ENCODE data around the gene BRD9.
"Not testable (repeated sequence)": the region's sequence is repeated elsewhere in the genome, so short reads cannot be mapped to it uniquely, and the experiment has no call there.

Gene BRD9

DNA sequence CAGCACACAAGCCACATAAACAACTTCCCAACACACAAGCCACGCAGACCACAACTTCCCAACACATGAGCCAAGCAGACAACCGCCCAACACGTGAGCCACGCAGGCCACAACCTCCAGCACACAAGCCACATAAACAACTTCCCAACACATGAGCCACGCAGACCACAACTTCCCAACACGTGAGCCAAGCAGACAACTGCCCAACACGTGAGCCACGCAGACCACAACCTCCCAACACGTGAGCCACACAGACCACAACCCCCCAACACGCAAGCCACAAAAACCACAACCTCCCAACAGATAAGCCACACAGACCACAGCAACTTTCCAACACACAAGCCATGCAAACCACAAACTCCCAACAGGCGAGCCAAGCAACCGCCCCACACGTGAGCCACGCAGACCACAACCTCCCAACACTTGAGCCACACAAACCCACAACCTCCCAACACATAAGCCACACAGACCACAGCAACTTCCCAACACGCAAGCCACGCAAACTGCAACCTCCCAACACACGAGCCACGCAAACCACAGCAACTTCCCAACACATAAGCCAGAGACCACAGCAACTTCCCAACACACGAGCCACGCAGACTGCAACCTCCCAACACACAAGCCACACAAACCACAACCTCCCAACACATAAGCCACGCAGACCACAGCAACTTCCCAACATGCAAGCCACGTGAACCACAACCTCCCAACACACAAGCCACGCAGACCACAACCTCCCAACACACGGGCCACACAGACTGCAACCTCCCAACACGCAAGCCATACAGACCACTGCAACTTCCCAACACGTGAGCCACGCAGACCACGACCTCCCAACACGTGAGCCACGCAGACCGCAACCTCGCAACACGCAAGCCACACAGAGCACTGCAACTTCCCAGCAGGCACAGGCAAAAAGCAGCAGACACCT, 10.1 kb downstream of the BRD9 start:
- in situ Hi-C loops (cut with MboI; ENCODE audit: low sequenced_read_pairs): no loop called here

- in situ Hi-C loops (cut with MboI; ENCODE audit: low sequenced_read_pairs): no loop called here
Measured at GRCh38 chr5:881551-881935, 11.1 kb downstream of the BRD9 start.

DNA sequence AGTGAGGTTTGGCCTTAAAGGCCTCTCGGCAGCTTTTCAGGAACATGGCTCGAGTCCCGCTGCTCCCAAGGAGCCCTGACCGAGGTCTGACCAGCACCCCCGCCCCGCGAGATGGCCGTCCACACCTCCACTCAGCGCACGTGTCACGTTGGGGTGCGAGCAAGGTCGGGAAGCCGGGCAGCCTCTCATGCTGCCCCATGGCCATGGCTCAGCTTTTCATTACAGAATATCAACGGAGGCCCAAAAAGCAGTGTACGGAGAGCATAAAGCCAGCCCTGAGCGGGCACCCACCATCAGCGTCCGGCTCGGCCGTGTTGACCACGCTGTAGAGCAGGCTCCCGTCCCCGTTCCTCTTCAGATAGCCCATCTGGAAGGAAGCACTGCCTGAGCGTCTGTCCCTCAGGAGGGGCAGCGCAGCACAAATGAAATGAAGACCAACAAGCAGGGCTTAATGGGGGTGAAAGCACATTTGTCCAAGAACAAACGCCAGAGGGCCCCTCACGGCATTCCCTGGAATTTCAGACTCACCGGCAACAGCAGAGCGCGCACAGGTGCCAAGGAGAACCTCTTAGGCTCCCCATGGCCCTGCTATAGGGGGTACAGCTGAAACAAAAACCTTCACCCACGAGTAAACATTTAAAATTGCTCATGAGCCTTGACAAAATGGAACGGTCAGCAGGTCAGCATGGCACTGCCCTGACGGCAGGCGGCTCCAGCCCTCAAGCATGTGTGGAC, 11.6 kb downstream of the BRD9 start:
- in situ Hi-C loops (cut with MboI; ENCODE audit: low sequenced_read_pairs): no loop called here

GRCh38 chr5:878677-879076, 13.9 kb downstream of the BRD9 start:
- in situ Hi-C loops (cut with MboI; ENCODE audit: low sequenced_read_pairs): not testable (repeated sequence)

- in situ Hi-C loops (cut with MboI; ENCODE audit: low sequenced_read_pairs): no loop called here
Measured at GRCh38 chr5:878125-878524, 14.5 kb downstream of the BRD9 start.

- in situ Hi-C loops (cut with MboI; ENCODE audit: low sequenced_read_pairs): no loop called here
Measured at GRCh38 chr5:876398-877365, 15.9 kb downstream of the BRD9 start.

- in situ Hi-C loops (cut with MboI; ENCODE audit: low sequenced_read_pairs): no loop called here
Measured at GRCh38 chr5:875931-876330, 16.7 kb downstream of the BRD9 start.

DNA sequence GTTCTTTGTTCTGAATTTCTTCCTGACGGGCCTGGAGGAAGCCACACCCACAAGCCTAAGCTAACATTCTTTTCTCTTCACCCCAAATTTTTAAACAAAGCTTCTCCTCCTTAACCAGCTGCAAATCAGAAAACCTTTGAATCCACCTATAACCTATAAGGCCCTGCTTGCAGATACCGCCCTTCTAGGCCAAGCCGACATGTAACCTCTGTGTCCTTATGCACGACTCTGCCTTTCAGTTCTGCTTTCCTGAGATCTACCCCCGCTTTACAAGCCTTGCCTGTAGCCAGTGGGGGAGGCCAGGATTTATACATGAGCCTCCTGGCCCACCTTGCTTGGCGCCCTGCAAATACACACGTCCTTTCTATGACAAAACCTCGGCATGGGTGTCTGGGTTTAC, 19.3 kb downstream of the BRD9 start:
- in situ Hi-C loops (cut with MboI; ENCODE audit: low sequenced_read_pairs): no loop called here

DNA sequence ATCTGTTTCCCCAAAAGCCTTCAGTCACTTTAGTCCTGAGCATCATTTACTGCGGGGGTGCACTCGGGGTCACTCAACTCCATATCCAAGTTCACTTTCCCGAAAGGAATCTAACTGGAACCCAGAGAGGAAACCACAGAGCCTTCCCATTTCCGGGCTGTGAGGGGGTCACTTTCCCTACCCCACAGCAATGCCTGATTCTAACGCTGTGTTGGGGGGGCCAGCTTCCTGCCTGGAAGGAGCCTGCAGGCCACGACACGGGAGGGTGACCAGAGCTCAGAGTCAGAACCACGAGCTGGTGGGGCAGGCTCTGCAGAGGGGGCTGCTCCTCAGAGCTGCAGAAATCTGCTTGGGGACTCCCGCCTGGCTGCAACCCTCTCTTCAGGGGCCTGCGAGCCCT, 20.3 kb downstream of the BRD9 start:
- in situ Hi-C loops (cut with MboI; ENCODE audit: low sequenced_read_pairs): no loop called here

GRCh38 chr5:871596-872298, 20.9 kb downstream of the BRD9 start:
- in situ Hi-C loops (cut with MboI; ENCODE audit: low sequenced_read_pairs): no loop called here

DNA sequence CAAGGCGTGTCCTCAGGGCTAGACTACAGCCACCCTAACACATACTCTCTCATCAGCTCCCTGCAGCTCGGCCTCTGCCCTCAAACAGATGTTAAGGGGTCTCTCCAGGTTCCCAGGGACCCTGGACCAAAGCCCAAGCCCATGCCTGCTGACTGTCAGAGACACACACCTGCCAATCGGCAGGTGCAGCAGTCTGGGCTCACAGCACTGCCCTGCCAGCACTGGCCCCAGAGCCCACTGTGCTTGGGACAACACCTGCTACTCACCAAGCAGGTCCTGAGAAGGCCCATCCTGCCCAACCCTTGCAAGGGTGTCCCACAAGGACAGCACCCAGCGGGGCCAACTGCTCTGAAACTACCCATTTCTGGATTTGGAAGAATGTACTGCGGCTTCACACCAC, 21.6 kb downstream of the BRD9 start:
- in situ Hi-C loops (cut with MboI; ENCODE audit: low sequenced_read_pairs): no loop called here

DNA sequence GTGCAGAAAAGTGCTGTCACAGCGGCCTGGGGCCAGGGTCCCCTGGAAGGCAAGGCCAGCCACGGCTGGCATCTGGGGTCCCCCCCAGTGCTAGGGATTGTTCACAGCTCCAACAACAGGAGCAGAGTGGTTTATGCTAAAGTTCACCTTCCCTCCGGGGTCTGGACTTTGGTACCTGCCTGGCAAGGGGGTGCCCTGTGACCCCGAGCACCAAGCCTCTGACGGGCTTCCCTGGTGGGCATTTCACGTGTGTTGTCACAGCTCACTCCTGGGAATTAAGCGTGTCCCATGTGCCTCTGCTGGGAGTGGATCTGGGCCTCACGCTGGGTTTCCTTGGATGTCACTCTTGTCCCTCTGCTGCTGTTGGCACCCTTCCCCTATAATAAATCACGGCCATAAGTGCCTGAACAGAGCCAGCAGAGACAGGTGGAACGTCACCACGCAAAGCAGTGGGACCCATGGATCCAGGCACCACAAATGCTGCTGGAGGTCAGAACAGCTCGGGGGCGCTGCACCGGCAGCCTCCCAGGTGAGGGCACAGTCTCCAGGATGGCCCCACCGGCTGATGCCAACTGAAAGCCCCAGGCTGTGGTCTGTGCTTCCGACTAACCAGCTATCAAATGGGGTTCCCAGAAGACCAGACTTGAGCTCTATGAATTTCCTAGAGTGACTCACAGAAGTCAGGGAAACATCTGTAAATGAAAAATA, 24.0 kb downstream of the BRD9 start:
- in situ Hi-C loops (cut with MboI; ENCODE audit: low sequenced_read_pairs): no loop called here

- in situ Hi-C loops (cut with MboI; ENCODE audit: low sequenced_read_pairs): no loop called here
Measured at GRCh38 chr5:867300-867870, 25.2 kb downstream of the BRD9 start.

GRCh38 chr5:865771-866170, 26.8 kb downstream of the BRD9 start:
- in situ Hi-C loops (cut with MboI; ENCODE audit: low sequenced_read_pairs): no loop called here

- in situ Hi-C loops (cut with MboI; ENCODE audit: low sequenced_read_pairs): no loop called here
Measured at GRCh38 chr5:865168-865521, 27.5 kb downstream of the BRD9 start.

DNA sequence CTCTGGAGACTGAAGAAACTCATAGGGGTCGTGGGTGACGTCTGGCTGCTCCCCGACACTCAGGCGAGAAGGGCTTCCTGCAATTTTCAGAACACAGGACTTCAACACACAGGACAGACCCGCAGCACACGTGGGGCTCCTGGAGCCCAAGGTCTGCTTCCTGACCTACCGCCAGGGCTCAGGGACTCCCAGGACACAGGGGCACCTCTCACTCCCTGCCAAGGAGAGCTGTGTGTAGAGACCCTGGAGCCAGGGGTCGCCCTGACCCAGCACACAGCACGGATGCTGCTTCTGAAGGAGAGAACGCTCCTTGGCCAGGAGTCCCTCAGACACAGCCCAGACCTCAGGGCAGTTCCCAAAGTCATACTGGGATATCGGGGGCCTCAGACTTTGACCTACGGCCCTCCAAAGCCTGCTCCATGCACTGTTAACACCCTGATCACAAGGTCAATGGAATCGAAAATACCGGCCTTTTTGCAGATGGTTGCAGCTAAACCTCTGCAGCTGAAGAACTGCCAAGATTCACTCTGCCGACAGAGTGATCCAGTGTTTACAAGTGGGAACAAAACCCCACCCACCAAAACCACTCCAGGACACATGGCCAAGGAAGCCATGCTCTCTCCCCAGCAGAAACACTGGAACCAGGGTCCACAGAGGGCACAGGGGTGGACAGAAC, 28.0 kb downstream of the BRD9 start:
- in situ Hi-C loops (cut with MboI; ENCODE audit: low sequenced_read_pairs): no loop called here

GRCh38 chr5:863244-863805, 29.3 kb downstream of the BRD9 start:
- in situ Hi-C loops (cut with MboI; ENCODE audit: low sequenced_read_pairs): no loop called here

GRCh38 chr5:862367-863243, 30.0 kb downstream of the BRD9 start:
- in situ Hi-C loops (cut with MboI; ENCODE audit: low sequenced_read_pairs): no loop called here

All from HL-60/S4 (cell line).